GM06990 (cell line): Measurements from ENCODE around the gene RAB15.

Experiments
- DNase-seq: peaks from one replicate; pipeline ENCODE4 v3.0.0-alpha.2; 2011; ENCODE audit not compliant: insufficient read length; ENCODE audit errors: extremely low read depth
- H3K27me3 ChIP-seq: replicated peaks from 2 replicates; pipeline ENCODE4 v1.6.0; 2011; ENCODE audit warnings: low read length; ENCODE audit not compliant: control insufficient read depth, insufficient read depth
- H3K36me3 ChIP-seq: 2 replicates; pipeline ENCODE4 v1.5.1; 2011; ENCODE audit warnings: low read length; ENCODE audit not compliant: control insufficient read depth, insufficient read depth
- H3K4me3 ChIP-seq: replicated peaks from 2 replicates; pipeline ENCODE4 v1.5.1; 2011; ENCODE audit warnings: low read depth, mild to moderate bottlenecking, control low read depth, low read length
- TF ChIP-seq, protein P1 (sequence below): IDR thresholded peaks from 2 replicates; pipeline ENCODE4 v1.5.1; 2011; ENCODE audit warnings: low read length, control low read depth, mild to moderate bottlenecking, inconsistent platforms; ENCODE audit not compliant: insufficient read depth, poor library complexity, severe bottlenecking

The RAB15 gene

DNA sequence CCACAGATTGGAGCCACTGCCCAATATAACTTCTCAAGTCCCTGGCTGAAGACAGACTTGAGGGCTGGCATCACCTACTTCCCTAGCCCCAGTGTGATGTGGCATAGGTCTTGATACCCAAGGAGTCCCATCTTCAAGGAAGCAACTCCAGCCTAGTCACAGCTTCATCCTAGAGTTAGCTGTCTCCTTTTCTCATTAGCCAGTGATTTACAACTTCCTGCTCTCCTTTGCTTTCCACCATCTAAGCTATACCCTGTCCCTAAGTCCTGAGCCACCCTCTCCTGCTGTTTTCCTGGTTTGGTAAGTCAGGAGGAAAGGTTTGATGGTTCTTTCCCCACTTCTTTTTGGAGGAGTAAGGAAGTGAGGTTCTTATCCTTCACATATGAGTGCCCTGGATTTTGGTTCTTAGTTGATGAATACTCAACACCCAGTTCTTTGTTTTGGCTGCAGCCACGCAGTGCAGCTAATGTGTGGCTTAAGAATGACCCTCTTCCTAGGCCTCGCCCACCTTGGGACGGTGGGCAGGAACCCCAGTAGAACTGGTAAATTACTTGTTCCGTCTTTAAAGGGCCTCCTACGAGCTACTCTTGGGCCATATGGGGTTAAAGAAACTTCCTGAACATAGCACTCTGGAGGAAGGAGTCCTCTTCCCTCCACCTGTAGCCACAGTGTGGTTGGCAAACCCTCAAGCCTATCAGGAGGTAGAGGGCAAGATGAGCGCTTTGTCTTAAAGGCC lies 25.7 kb downstream of the RAB15 start:
- H3K4me3 ChIP-seq = no peak overlapping the region
- H3K27me3 ChIP-seq = no peaks in the 10 kb centered on the region
- no peak for DNase-seq
- H3K36me3 ChIP-seq = no peaks in the 10 kb centered on the region; the same call in none of the 2 replicates
- TF ChIP-seq, protein P1, sequence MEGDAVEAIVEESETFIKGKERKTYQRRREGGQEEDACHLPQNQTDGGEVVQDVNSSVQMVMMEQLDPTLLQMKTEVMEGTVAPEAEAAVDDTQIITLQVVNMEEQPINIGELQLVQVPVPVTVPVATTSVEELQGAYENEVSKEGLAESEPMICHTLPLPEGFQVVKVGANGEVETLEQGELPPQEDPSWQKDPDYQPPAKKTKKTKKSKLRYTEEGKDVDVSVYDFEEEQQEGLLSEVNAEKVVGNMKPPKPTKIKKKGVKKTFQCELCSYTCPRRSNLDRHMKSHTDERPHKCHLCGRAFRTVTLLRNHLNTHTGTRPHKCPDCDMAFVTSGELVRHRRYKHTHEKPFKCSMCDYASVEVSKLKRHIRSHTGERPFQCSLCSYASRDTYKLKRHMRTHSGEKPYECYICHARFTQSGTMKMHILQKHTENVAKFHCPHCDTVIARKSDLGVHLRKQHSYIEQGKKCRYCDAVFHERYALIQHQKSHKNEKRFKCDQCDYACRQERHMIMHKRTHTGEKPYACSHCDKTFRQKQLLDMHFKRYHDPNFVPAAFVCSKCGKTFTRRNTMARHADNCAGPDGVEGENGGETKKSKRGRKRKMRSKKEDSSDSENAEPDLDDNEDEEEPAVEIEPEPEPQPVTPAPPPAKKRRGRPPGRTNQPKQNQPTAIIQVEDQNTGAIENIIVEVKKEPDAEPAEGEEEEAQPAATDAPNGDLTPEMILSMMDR = no peak

DNA sequence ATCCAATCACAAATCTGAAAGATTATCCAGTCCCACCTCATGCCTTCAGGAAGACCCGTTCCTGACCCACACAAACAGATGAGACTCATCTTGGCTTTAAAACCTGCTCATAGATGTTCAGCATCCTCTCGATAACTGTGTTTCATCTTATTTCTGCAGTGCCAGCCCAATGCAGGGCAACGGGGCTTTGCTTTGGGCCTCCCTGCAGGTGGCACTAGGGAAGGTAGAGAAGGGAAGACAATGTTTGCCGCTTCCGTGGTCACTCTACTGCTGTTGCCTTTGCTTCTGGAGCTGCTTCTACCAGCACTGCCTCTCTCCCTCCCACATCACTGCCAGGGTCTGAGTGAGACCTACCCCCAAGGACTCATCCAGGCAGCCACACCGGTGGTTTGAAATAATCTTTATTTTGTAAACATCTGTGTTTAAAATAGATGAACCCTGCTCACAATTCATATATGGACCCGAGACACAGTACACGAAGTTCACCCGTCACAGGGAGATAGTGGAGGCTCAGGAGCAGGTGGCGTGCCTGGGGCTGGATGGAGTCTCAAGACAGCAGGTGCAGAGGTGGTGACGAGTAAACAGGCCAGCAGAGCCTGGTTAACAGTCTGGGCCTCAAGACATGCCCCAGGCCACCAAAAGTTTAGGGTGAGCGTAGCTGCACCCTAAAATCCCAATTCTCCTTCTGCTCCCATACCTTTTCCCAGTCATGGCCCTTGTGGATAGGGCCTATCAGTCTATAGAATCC lies 26.5 kb downstream of the RAB15 start:
- DNase-seq = no peak
- peaks cover under 1% of the 10 kb centered on the region for H3K36me3 ChIP-seq

DNA sequence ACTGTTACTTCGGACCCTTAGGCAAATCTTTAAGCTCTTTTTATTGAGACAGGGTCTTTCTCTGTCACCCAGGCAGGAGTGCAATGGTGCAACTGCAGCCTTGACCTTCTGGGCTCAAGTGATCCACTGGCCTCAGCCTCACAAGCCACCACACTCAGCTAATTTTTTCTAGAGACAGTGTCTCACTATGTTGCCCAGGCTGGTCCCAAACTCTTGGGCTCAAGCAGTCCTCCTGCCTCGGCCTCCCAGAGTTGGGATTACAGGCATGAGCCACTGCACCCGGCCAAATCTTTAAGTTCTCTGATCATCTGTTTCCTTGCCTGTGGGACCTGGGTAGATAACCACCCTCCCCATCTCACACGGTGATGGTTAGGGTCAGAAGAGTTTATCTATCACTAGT lies 27.3 kb downstream of the RAB15 start:
- TF ChIP-seq, protein P1 = no peak
- DNase-seq = no peak
- no peaks in the 10 kb centered on the region for H3K27me3 ChIP-seq
- H3K4me3 ChIP-seq = no peak overlapping the region
- H3K36me3 ChIP-seq = peaks cover 2% of the 10 kb centered on the region

More for the DNA sequence above, 26.5 kb downstream of the RAB15 start:
- no peak overlapping the region for H3K4me3 ChIP-seq
- TF ChIP-seq, protein P1 = no peak
- no peaks in the 10 kb centered on the region for H3K27me3 ChIP-seq

DNA sequence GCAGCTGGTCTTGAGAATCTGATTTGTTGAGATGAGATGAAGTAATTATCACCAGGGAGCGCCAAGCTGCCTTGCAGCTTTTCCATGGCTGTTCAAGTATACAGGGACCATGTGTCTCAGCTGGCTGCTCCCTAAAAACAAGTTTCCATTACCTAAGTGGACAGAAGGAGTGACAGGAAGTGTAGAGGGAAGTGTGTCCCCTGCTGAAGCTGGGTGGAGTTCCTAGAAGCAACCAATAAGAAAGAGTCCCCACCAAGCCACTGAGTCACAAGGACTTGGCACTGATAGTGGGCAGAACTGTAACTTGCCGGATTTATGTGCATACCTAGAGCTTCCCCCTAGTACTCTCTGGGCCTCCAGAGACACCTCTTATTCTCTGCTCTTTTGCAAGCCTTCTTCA lies 28.1 kb downstream of the RAB15 start:
- no peaks in the 10 kb centered on the region for H3K27me3 ChIP-seq
- TF ChIP-seq, protein P1 = no peak
- peaks cover 2% of the 10 kb centered on the region for H3K36me3 ChIP-seq
- no peak for DNase-seq
- no peak overlapping the region for H3K4me3 ChIP-seq

DNA sequence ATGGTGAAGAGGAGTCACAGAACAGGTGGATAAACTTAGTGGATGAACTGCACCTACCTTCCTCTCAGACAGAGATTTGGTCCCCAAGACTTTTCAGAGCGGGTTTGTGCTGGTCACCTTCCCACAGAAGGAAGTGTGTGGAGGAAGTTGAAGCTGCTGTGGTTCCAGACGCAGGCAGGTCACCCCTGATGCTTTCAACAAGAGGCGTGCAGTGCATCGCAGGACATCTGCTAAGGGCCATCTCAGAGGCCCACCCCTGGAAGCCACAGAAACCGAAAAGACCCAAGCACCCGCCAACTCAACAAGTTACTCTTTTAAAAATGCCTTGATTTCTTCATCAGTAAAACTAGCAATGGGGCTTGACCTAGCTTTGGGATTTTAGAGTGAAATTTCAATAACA lies 28.6 kb downstream of the RAB15 start:
- no peak overlapping the region for H3K4me3 ChIP-seq
- TF ChIP-seq, protein P1 = no peak
- H3K36me3 ChIP-seq = peaks cover 3% of the 10 kb centered on the region
- no peaks in the 10 kb centered on the region for H3K27me3 ChIP-seq
- DNase-seq = no peak
